Measurements from ENCODE around the gene CCM2L. TPM values are rescaled to one million over a fixed set of nuclear protein-coding genes. Genes with fewer than 3 reads are reported as not detected.

The CCM2L gene
- total and polyA plus RNA-seq, 2 of the 8 experiments (the other 6 are each of a cell fraction or from before 2014, with no cell fraction given), result 5.5 to 15.8 TPM

DNA sequence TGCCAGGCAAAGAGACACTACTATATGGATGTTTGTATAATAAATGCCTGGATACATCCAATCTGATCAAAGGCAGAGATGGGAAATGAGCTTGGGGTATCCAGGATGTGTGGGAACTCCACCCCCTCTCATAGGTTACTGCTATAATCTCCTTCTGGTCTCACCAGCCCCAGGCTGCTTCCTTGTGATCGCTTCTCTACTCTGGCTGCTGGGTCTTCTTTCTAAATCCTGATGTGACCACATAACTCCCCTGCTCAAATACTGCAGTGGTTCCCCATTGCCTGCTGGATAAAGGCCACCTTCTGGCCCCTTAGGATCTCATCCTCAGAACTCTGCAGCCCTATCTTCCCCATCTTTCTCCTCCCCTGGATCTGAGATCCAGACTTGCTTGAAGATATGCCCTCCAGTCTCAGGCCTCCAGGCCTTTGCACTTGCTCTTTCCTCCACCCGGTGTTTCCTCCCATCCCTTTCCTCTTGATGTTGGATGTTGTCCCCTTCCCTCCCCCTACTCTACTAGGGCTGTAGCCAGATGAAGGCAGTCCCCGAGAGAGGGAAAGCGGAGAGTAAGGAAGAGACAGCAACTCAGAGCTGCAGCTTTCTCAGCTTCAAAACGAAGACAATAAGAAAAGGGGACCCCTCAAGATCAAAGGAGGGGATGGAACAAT is 43.1 kb upstream of the CCM2L start (continued):
- TF ChIP-seq, protein P1, sequence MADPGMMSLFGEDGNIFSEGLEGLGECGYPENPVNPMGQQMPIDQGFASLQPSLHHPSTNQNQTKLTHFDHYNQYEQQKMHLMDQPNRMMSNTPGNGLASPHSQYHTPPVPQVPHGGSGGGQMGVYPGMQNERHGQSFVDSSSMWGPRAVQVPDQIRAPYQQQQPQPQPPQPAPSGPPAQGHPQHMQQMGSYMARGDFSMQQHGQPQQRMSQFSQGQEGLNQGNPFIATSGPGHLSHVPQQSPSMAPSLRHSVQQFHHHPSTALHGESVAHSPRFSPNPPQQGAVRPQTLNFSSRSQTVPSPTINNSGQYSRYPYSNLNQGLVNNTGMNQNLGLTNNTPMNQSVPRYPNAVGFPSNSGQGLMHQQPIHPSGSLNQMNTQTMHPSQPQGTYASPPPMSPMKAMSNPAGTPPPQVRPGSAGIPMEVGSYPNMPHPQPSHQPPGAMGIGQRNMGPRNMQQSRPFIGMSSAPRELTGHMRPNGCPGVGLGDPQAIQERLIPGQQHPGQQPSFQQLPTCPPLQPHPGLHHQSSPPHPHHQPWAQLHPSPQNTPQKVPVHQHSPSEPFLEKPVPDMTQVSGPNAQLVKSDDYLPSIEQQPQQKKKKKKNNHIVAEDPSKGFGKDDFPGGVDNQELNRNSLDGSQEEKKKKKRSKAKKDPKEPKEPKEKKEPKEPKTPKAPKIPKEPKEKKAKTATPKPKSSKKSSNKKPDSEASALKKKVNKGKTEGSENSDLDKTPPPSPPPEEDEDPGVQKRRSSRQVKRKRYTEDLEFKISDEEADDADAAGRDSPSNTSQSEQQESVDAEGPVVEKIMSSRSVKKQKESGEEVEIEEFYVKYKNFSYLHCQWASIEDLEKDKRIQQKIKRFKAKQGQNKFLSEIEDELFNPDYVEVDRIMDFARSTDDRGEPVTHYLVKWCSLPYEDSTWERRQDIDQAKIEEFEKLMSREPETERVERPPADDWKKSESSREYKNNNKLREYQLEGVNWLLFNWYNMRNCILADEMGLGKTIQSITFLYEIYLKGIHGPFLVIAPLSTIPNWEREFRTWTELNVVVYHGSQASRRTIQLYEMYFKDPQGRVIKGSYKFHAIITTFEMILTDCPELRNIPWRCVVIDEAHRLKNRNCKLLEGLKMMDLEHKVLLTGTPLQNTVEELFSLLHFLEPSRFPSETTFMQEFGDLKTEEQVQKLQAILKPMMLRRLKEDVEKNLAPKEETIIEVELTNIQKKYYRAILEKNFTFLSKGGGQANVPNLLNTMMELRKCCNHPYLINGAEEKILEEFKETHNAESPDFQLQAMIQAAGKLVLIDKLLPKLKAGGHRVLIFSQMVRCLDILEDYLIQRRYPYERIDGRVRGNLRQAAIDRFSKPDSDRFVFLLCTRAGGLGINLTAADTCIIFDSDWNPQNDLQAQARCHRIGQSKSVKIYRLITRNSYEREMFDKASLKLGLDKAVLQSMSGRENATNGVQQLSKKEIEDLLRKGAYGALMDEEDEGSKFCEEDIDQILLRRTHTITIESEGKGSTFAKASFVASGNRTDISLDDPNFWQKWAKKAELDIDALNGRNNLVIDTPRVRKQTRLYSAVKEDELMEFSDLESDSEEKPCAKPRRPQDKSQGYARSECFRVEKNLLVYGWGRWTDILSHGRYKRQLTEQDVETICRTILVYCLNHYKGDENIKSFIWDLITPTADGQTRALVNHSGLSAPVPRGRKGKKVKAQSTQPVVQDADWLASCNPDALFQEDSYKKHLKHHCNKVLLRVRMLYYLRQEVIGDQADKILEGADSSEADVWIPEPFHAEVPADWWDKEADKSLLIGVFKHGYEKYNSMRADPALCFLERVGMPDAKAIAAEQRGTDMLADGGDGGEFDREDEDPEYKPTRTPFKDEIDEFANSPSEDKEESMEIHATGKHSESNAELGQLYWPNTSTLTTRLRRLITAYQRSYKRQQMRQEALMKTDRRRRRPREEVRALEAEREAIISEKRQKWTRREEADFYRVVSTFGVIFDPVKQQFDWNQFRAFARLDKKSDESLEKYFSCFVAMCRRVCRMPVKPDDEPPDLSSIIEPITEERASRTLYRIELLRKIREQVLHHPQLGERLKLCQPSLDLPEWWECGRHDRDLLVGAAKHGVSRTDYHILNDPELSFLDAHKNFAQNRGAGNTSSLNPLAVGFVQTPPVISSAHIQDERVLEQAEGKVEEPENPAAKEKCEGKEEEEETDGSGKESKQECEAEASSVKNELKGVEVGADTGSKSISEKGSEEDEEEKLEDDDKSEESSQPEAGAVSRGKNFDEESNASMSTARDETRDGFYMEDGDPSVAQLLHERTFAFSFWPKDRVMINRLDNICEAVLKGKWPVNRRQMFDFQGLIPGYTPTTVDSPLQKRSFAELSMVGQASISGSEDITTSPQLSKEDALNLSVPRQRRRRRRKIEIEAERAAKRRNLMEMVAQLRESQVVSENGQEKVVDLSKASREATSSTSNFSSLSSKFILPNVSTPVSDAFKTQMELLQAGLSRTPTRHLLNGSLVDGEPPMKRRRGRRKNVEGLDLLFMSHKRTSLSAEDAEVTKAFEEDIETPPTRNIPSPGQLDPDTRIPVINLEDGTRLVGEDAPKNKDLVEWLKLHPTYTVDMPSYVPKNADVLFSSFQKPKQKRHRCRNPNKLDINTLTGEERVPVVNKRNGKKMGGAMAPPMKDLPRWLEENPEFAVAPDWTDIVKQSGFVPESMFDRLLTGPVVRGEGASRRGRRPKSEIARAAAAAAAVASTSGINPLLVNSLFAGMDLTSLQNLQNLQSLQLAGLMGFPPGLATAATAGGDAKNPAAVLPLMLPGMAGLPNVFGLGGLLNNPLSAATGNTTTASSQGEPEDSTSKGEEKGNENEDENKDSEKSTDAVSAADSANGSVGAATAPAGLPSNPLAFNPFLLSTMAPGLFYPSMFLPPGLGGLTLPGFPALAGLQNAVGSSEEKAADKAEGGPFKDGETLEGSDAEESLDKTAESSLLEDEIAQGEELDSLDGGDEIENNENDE (IDR thresholded peaks at IDR 0.05; ENCODE audit: insufficient replicate concordance, low read length), result no peak
- TF ChIP-seq CEBPB (IDR thresholded peaks at IDR 0.05; ENCODE audit: low read depth, low read length), result no peak
- TF ChIP-seq TEAD4 (IDR thresholded peaks at IDR 0.05; ENCODE audit: low read depth, low read length), result no peak
- TF ChIP-seq PHF8 (conservative IDR thresholded peaks at IDR 0.05; ENCODE audit: low read depth, low read length), result no peak
- no peak for TF ChIP-seq EGR1 (IDR thresholded peaks at IDR 0.05; ENCODE audit: borderline replicate concordance, low read depth, low read length)
- TF ChIP-seq RXRA (IDR thresholded peaks at IDR 0.05; ENCODE audit: insufficient read depth, low read depth, low read length), result no peak
- no peak for TF ChIP-seq KDM5A (IDR thresholded peaks at IDR 0.05; ENCODE audit: low read length)
- TF ChIP-seq KDM1A (IDR thresholded peaks at IDR 0.05; ENCODE audit: borderline replicate concordance, low read length), result no peak
- TF ChIP-seq MAFK (IDR thresholded peaks at IDR 0.05; ENCODE audit: low read depth, low read length), result no peak
- TF ChIP-seq, protein P2, sequence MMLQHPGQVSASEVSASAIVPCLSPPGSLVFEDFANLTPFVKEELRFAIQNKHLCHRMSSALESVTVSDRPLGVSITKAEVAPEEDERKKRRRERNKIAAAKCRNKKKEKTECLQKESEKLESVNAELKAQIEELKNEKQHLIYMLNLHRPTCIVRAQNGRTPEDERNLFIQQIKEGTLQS (IDR thresholded peaks at IDR 0.05; ENCODE audit: insufficient read depth, low read depth, low read length), result no peak
